Measurements from ENCODE around the gene MARCHF10. TPM values are rescaled to one million over a fixed set of nuclear protein-coding genes. Genes with fewer than 3 reads are reported as not detected.

The MARCHF10 gene
- total RNA-seq, 1 experiment from 2014 or later = not detected

- H3K36me3 ChIP-seq (ENCODE audit: control insufficient read depth in 1 of 2, insufficient read depth in 2 of 2, low read length in 2 of 2) = no peaks in the 10 kb centered on the region
- no peak overlapping the region for H3K4me2 ChIP-seq (ENCODE audit: low read length)
- H3K4me3 ChIP-seq (replicated peaks in 1 of 2; ENCODE audit: low read depth in 1 of 2, low read length in 2 of 2) = no peak overlapping the region
- POLR2A ChIA-PET = no interaction called here
- no peak overlapping the region for H3K27ac ChIP-seq (ENCODE audit: low read depth, low read length)
- CTCF ChIA-PET = interaction anchor here (1.4 kb wide), 1 partner anchor 9 kb away, joined by 4 read pairs; no protein-coding TSS in a partner anchor
- no peak overlapping the region for H2AFZ ChIP-seq (ENCODE audit: low read depth, low read length, poor library complexity, severe bottlenecking)
- no peak for DNase-seq (ENCODE audit: low read depth, low spot score)
- BruUV-seq (replicated peaks) = no TSS peak
- no peaks in the 10 kb centered on the region for H3K79me2 ChIP-seq (ENCODE audit: insufficient read depth, low read length)
- ATAC-seq = no peak
- H3K27me3 ChIP-seq (ENCODE audit: insufficient read depth, low read length) = no peaks in the 10 kb centered on the region
- H3K9me3 ChIP-seq (ENCODE audit: control insufficient read depth in 1 of 2, insufficient read depth in 1 of 2, low read depth in 1 of 2, low read length in 2 of 2) = peaks cover 4 to 24% of the 10 kb centered on the region in 2 experiments; a peak in 2 of 4 replicates
- no peak overlapping the region for H3K9ac ChIP-seq (ENCODE audit: low read length)
- intact Hi-C loops (cut with micrococcal nuclease) = no loop called here
- H4K20me1 ChIP-seq (ENCODE audit: insufficient read depth) = no peaks in the 10 kb centered on the region
- peaks cover 12 to 28% of the 10 kb centered on the region in 2 experiments for H3K4me1 ChIP-seq (ENCODE audit: control insufficient read depth in 1 of 2, insufficient read depth in 2 of 2, low read length in 2 of 2)
- RAD21 ChIA-PET (ENCODE audit: low non-redundant PET in 1 of 2, low total read pairs in 2 of 2, uncharacterized antibody in 2 of 2, unreplicated experiment in 2 of 2) = no interaction called here
- no peaks in the 10 kb centered on the region for H3K9me2 ChIP-seq (ENCODE audit: insufficient read depth)
- TF ChIP-seq, protein P1, sequence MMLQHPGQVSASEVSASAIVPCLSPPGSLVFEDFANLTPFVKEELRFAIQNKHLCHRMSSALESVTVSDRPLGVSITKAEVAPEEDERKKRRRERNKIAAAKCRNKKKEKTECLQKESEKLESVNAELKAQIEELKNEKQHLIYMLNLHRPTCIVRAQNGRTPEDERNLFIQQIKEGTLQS (IDR thresholded peaks at IDR 0.05) = no peak
- TF ChIP-seq REST (IDR thresholded peaks at IDR 0.05; ENCODE audit: low read depth) (no peak), JUND (IDR thresholded peaks at IDR 0.05) (no peak), EGR1 (IDR thresholded peaks at IDR 0.05; ENCODE audit: low read depth) (no peak), SIN3A (IDR thresholded peaks at IDR 0.05; ENCODE audit: low read depth) (no peak)
Observed at GRCh38 chr17:62712171-62712581, 95.9 kb downstream of the MARCHF10 start.

GRCh38 chr17:62708587-62708986 is 99.5 kb downstream of the MARCHF10 start:
- Histone ChIP-seq H3K36me3 (ENCODE audit: control insufficient read depth in 1 of 2, insufficient read depth in 2 of 2, low read length in 2 of 2) (no peaks in the 10 kb centered on the region), H3K4me2 (ENCODE audit: low read length) (no peak overlapping the region), H3K4me3 (replicated peaks in 1 of 2; ENCODE audit: low read depth in 1 of 2, low read length in 2 of 2) (no peak overlapping the region), H4K20me1 (ENCODE audit: insufficient read depth) (no peaks in the 10 kb centered on the region), H3K4me1 (ENCODE audit: control insufficient read depth in 1 of 2, insufficient read depth in 2 of 2, low read length in 2 of 2) (peaks cover 7 to 20% of the 10 kb centered on the region in 2 experiments), H3K9ac (ENCODE audit: low read length) (no peak overlapping the region), H2AFZ (ENCODE audit: low read depth, low read length, poor library complexity, severe bottlenecking) (no peak overlapping the region), H3K79me2 (ENCODE audit: insufficient read depth, low read length) (no peaks in the 10 kb centered on the region), H3K9me3 (ENCODE audit: control insufficient read depth in 1 of 2, insufficient read depth in 1 of 2, low read depth in 1 of 2, low read length in 2 of 2) (peaks cover 4 to 24% of the 10 kb centered on the region in 2 experiments; a peak in 2 of 4 replicates), H3K27ac (ENCODE audit: low read depth, low read length) (no peak overlapping the region), H3K27me3 (ENCODE audit: insufficient read depth, low read length) (no peaks in the 10 kb centered on the region), H3K9me2 (ENCODE audit: insufficient read depth) (no peaks in the 10 kb centered on the region)
- DNase-seq (ENCODE audit: low read depth, low spot score) = no peak
- ChIA-PET CTCF (no interaction called here), POLR2A (no interaction called here), RAD21 (ENCODE audit: low non-redundant PET in 1 of 2, low total read pairs in 2 of 2, uncharacterized antibody in 2 of 2, unreplicated experiment in 2 of 2) (no interaction called here)
- intact Hi-C loops (cut with micrococcal nuclease) = no loop called here
- TF ChIP-seq, protein P2, sequence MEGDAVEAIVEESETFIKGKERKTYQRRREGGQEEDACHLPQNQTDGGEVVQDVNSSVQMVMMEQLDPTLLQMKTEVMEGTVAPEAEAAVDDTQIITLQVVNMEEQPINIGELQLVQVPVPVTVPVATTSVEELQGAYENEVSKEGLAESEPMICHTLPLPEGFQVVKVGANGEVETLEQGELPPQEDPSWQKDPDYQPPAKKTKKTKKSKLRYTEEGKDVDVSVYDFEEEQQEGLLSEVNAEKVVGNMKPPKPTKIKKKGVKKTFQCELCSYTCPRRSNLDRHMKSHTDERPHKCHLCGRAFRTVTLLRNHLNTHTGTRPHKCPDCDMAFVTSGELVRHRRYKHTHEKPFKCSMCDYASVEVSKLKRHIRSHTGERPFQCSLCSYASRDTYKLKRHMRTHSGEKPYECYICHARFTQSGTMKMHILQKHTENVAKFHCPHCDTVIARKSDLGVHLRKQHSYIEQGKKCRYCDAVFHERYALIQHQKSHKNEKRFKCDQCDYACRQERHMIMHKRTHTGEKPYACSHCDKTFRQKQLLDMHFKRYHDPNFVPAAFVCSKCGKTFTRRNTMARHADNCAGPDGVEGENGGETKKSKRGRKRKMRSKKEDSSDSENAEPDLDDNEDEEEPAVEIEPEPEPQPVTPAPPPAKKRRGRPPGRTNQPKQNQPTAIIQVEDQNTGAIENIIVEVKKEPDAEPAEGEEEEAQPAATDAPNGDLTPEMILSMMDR (IDR thresholded peaks at IDR 0.05 in 2 of 3, conservative IDR thresholded peaks at IDR 0.05 in 1 of 3; ENCODE audit: borderline replicate concordance in 1 of 3, insufficient read depth in 1 of 3, low read depth in 2 of 3, low read length in 2 of 3) = no peak
- TF ChIP-seq SP1 (IDR thresholded peaks at IDR 0.05; ENCODE audit: low read depth) = no peak
- no peak for TF ChIP-seq TCF7L2 (IDR thresholded peaks at IDR 0.05; ENCODE audit: borderline replicate concordance, extremely low read depth, insufficient read depth, insufficient read length)
- TF ChIP-seq EZH2 (IDR thresholded peaks at IDR 0.05) = no peak
- peak; percentile 99 for TF ChIP-seq CBX3 (IDR thresholded peaks at IDR 0.05; ENCODE audit: low read depth)
- TF ChIP-seq YY1 (IDR thresholded peaks at IDR 0.05; ENCODE audit: extremely low read depth, insufficient replicate concordance, low read depth, low read length) = no peak
- 0 out of 2 replicates have a peak, but pooled peaks have one; percentile 25 for TF ChIP-seq ZFX (IDR thresholded peaks at IDR 0.05)
- peak; percentile 27; the same call in 1 of the 2 replicates for TF ChIP-seq RAD21 (IDR thresholded peaks at IDR 0.05; ENCODE audit: low read depth)
- no peak for TF ChIP-seq ELF1 (IDR thresholded peaks at IDR 0.05; ENCODE audit: borderline replicate concordance, low read depth)
- ATAC-seq = no peak
- BruUV-seq (replicated peaks) = no TSS peak
